ENCODE results near the gene TNFRSF8. TPM values are rescaled to one million over a fixed set of nuclear protein-coding genes. Genes with fewer than 3 reads are reported as not detected.

Gene TNFRSF8
- total RNA-seq, 4 donors from 2014 or later: 0.84 to 4.9 (median 1.8) TPM; not detected in 1

- Histone ChIP-seq H3K4me3 (no peak overlapping the region), H3K9me3 (no peaks in the 10 kb centered on the region), H3K36me3 (peaks cover 0 to 51% (median 14%) of the 10 kb centered on the region in 3 donors), H3K4me1 (peaks cover 0 to 41% (median 27%) of the 10 kb centered on the region in 4 donors), H3K27ac (peak overlapping the region in 1 of 4 donors; percentile 8), H3K27me3 (no peaks in the 10 kb centered on the region)
- TF ChIP-seq POLR2A (IDR thresholded peaks at IDR 0.05) (no peak), EP300 (IDR thresholded peaks at IDR 0.05) (no peak), CTCF (IDR thresholded peaks at IDR 0.05) (no peak)
- WGBS, 2 donors: 87 to 89% methylated on average over 53 to 58 of the region's 58 CpGs
- DNase-seq (ENCODE audit: low spot score in 2 of 2): no peak
Observed at GRCh38 chr1:12191242-12192032, 128.3 kb downstream of the TNFRSF8 start.

Small RNA genes within 50 kb of the gene (small RNA-seq; reads per million reads assigned to genes)
- not detected for gene AL096840.1
- not detected for gene MIR4632
- gene MIR6729: not detected
- gene RF00019: not detected
- not detected for gene RN7SL649P
- gene RNU6-777P: not detected
- not detected for gene RPL23AP89

Other genes with a start within 250 kb of the TNFRSF8 start
- 1 to 10 TPM in 1 of 4 donors, not detected in 3; 3.0 TPM for gene NPPA, start 215.5 kb upstream of the TNFRSF8 start, total RNA-seq
- gene NPPB, start 204.4 kb upstream of the TNFRSF8 start, total RNA-seq: not detected
- gene KIAA2013, start 136.9 kb upstream of the TNFRSF8 start, total RNA-seq: 10 to 100 TPM; 50.0 to 73.7 (median 55.6) TPM
- 10 to 100 TPM; 52.8 to 87.9 (median 64.0) TPM for gene PLOD1, start 128.6 kb upstream of the TNFRSF8 start, total RNA-seq
- 10 to 100 TPM; 53.8 to 71.6 (median 58.7) TPM for gene MFN2, start 82.9 kb upstream of the TNFRSF8 start, total RNA-seq
- 10 to 100 TPM; 53.3 to 95.4 (median 67.1) TPM for gene MIIP, start 43.8 kb upstream of the TNFRSF8 start, total RNA-seq
- gene TNFRSF1B, start 103.7 kb downstream of the TNFRSF8 start, total RNA-seq: 10 to 100 TPM; 27.4 to 62.1 (median 43.5) TPM
- gene VPS13D, start 166.7 kb downstream of the TNFRSF8 start, total RNA-seq: 100 to 1,000 TPM in 3 of 4 donors, 10 to 100 TPM in 1; 99.2 to 132 (median 110) TPM